HepG2 (cell line): ENCODE data around the gene SLCO4A1. TPM values are rescaled to one million over a fixed set of nuclear protein-coding genes. Genes with fewer than 3 reads are reported as not detected.

Source experiments
- ATAC-seq: fragments of 200-7000 bp; cut with Tn5 transposase; 3 replicates; pipeline ENCODE4 v1.9.1; 2020; ENCODE audit warnings: mild to moderate bottlenecking, moderate library complexity
- BruUV-seq: library from RNA; stranded (reverse); fragments of 400-500 nt; replicated peaks from 2 replicates; lab custom pipeline; 2021; lab: Mats Ljungman, UMichigan
- CTCF ChIA-PET: fragments of 300-600 bp; formaldehyde crosslinking; extraction: SDS; loops from one replicate; lab custom pipeline; 2021; ENCODE audit warnings: low total read pairs, inconsistent platforms, low intra/inter-chr PET ratio; lab: Yijun Ruan, JAX
- POLR2A ChIA-PET: fragments of 350-600 bp; sonication (Branson Sonifier 250); formaldehyde crosslinking; loops from one replicate; lab custom pipeline; 2020; ENCODE audit warnings: antibody characterized with exemption, inconsistent platforms; lab: Yijun Ruan, JAX
- DNase-seq: peaks from one replicate; pipeline ENCODE4 v3.0.0-alpha.2; 2015; ENCODE audit warnings: low spot score
- FAIRE-seq: peaks from 3 replicates; lab custom pipeline; 2011; peaks lifted over from hg19 to GRCh38; lab: Jason Lieb, UNC
- H2AFZ ChIP-seq: one replicate; pipeline ENCODE4 v1.6.1; 2011; ENCODE audit warnings: low read length, inconsistent platforms
- H3K27ac ChIP-seq: fragments of 300-600 bp; 3 replicates; pipeline ENCODE4 v1.8.0; 2011; ENCODE audit warnings: mixed run types, mild to moderate bottlenecking, mixed read lengths, low read length, inconsistent platforms; ENCODE audit not compliant: insufficient read depth; ENCODE audit errors: extremely low read length
- H3K27me3 ChIP-seq, 2 experiments: fragments of 200-600 bp in 1 of 2; 2 replicates in 1 of 2; 3 replicates in 1 of 2; pipeline versions ENCODE4 v1.6.0 to v1.8.0; 2011; ENCODE audit warnings: low read length in 2 of 2, mild to moderate bottlenecking in 2 of 2, moderate library complexity in 2 of 2, inconsistent platforms in 1 of 2; ENCODE audit not compliant: insufficient read depth in 2 of 2, control insufficient read depth in 1 of 2
- H3K36me3 ChIP-seq, 2 experiments: fragments of 200-600 bp in 1 of 2; replicated peaks in 1 of 2; 2 replicates in 1 of 2; 3 replicates in 1 of 2; pipeline versions ENCODE4 v1.5.1 to v1.8.0; 2011; ENCODE audit warnings: low read length in 2 of 2, inconsistent platforms in 1 of 2; ENCODE audit not compliant: insufficient read depth in 2 of 2, control insufficient read depth in 1 of 2
- H3K4me1 ChIP-seq: 2 replicates; pipeline ENCODE4 v1.5.1; 2012; ENCODE audit warnings: low read length, inconsistent platforms; ENCODE audit not compliant: insufficient read depth
- H3K4me2 ChIP-seq: 2 replicates; pipeline ENCODE4 v1.6.0; 2011; ENCODE audit warnings: low read depth, low read length, inconsistent platforms
- H3K4me3 ChIP-seq, 3 experiments: fragments of 200-600 bp in 1 of 3; sonication (generic), shearing (Covaris generic) in 1 of 3; replicated peaks in 1 of 3; 2 replicates each; pipeline ENCODE4 v1.5.1; 2011 to 2016; ENCODE audit warnings: low read length in 3 of 3, inconsistent platforms in 2 of 3, low read depth in 2 of 3, mild to moderate bottlenecking in 2 of 3, control low read depth in 1 of 3, mixed read lengths in 1 of 3; ENCODE audit not compliant: insufficient read depth in 1 of 3
- H3K79me2 ChIP-seq: one replicate; pipeline ENCODE4 v1.6.1; 2011; ENCODE audit warnings: low read length, inconsistent platforms; ENCODE audit not compliant: insufficient read depth
- H3K9ac ChIP-seq: 2 replicates; pipeline ENCODE4 v1.6.0; 2011; ENCODE audit warnings: mild to moderate bottlenecking, low read depth, low read length, inconsistent platforms; ENCODE audit not compliant: insufficient read depth
- H3K9me3 ChIP-seq: 2 replicates; pipeline ENCODE4 v1.5.1; 2012; ENCODE audit warnings: mild to moderate bottlenecking, low read length
- H4K20me1 ChIP-seq: 2 replicates; pipeline ENCODE4 v1.6.0; 2011; ENCODE audit warnings: inconsistent platforms, mild to moderate bottlenecking, low read length, moderate library complexity; ENCODE audit not compliant: insufficient read depth
- ARHGAP35 ChIP-seq: sonication (generic); formaldehyde crosslinking; IDR thresholded peaks from 2 replicates; pipeline ENCODE4 v1.9.0; 2022; ENCODE audit warnings: mild to moderate bottlenecking, inconsistent platforms, moderate library complexity, missing genetic modification reagents, borderline replicate concordance
- HMG20B ChIP-seq: conservative IDR thresholded peaks from 2 replicates; pipeline ENCODE4 v1.6.1; 2016; ENCODE audit warnings: missing genetic modification reagents, missing compliant biosample characterization
- JUN ChIP-seq: sonication (generic); formaldehyde crosslinking; IDR thresholded peaks from 2 replicates; pipeline ENCODE4 v1.4.0; 2020; ENCODE audit warnings: mild to moderate bottlenecking, missing genetic modification reagents
- MAX ChIP-seq: IDR thresholded peaks from 2 replicates; pipeline ENCODE4 v1.6.1; 2012; ENCODE audit warnings: inconsistent platforms
- MEF2D ChIP-seq: sonication (generic); formaldehyde crosslinking; IDR thresholded peaks from 2 replicates; pipeline ENCODE4 v1.5.1; 2020; ENCODE audit warnings: mild to moderate bottlenecking, missing genetic modification reagents
- NRL ChIP-seq: sonication (generic); formaldehyde crosslinking; IDR thresholded peaks from 2 replicates; pipeline ENCODE4 v1.5.0; 2020; ENCODE audit warnings: missing genetic modification reagents, mild to moderate bottlenecking, moderate library complexity, borderline replicate concordance
- SIX4 ChIP-seq: sonication (generic); formaldehyde crosslinking; IDR thresholded peaks from 2 replicates; pipeline ENCODE4 v1.4.0; 2020; ENCODE audit warnings: missing genetic modification reagents
- ZFP41 ChIP-seq: sonication (generic); formaldehyde crosslinking; IDR thresholded peaks from 2 replicates; pipeline ENCODE4 v1.4.0; 2020; ENCODE audit warnings: mild to moderate bottlenecking, missing genetic modification reagents, borderline replicate concordance
- ZFX ChIP-seq: sonication (generic); formaldehyde crosslinking; IDR thresholded peaks from 2 replicates; pipeline ENCODE4 v1.4.0; 2020; ENCODE audit warnings: mild to moderate bottlenecking, low read depth, missing genetic modification reagents, moderate library complexity
- ZSCAN21 ChIP-seq: sonication (generic); formaldehyde crosslinking; IDR thresholded peaks from 2 replicates; pipeline ENCODE4 v1.8.0; 2022; ENCODE audit warnings: mild to moderate bottlenecking, missing genetic modification reagents, moderate library complexity, borderline replicate concordance
- WGBS: methylation state at CpG from one replicate; pipeline ENCODE4 v1.1.6; 2017; ENCODE audit warnings: low lambda C conversion rate; 5-methylcytosine and 5-hydroxymethylcytosine counted together
- in situ Hi-C: cut with HindIII; loops from 2 replicates; pipeline ENCODE4 v1.10.0; 2017; ENCODE audit warnings: low pct_unique_long_range_greater_than_20kb; ENCODE audit not compliant: extremely low pct_ligation_motif_present
- intact Hi-C: fragments of 100-400 bp; cut with micrococcal nuclease; formaldehyde crosslinking; loops from one replicate; pipeline ENCODE4 v1.10.0; 2022; ENCODE audit not compliant: unreplicated experiment
- polyA plus RNA-seq, 8 experiments: library from polyadenylated mRNA; depleted of rRNA in 3 of 8; stranded (reverse) in 7 of 8; unstranded in 1 of 8; fragments of >200 nt; fragmentation: Illumina TruSeq in 4 of 8; extraction: Trizol in 4 of 8; gene quantifications; 2 replicates each; pipeline versions ENCODE4 v1.2.1 to v1.2.3, GENCODE V29; 2011 to 2016; ENCODE audit warnings: low read depth in 4 of 8, missing spikeins in 1 of 8, mixed read lengths in 1 of 8; ENCODE audit not compliant: insufficient read depth in 1 of 8
- total RNA-seq, 5 experiments: library from RNA; depleted of rRNA; stranded (reverse); fragments of >200 nt; fragmentation: Illumina TruSeq; extraction: Trizol; gene quantifications; 2 replicates each; pipeline ENCODE4 v1.2.3, GENCODE V29; 2016; ENCODE audit warnings: low read depth in 1 of 5
- TF ChIP-seq, protein P1 (sequence below): sonication (generic); formaldehyde crosslinking; IDR thresholded peaks from 2 replicates; pipeline ENCODE4 v1.8.1; 2022; ENCODE audit warnings: mild to moderate bottlenecking, missing genetic modification reagents
- TF ChIP-seq, protein P2 (sequence below): sonication (generic); formaldehyde crosslinking; IDR thresholded peaks from 2 replicates; pipeline ENCODE4 v1.5.1; 2020; ENCODE audit warnings: mild to moderate bottlenecking, missing genetic modification reagents, moderate library complexity
- TF ChIP-seq, protein P3 (sequence below): IDR thresholded peaks from 2 replicates; pipeline ENCODE4 v1.4.0; 2020; ENCODE audit warnings: mild to moderate bottlenecking, missing genetic modification reagents

Gene SLCO4A1
- total and polyA plus RNA-seq, 2 of the 13 experiments (the other 11 are each of a cell fraction or from before 2014, with no cell fraction given) = 55.5 to 112 TPM

DNA sequence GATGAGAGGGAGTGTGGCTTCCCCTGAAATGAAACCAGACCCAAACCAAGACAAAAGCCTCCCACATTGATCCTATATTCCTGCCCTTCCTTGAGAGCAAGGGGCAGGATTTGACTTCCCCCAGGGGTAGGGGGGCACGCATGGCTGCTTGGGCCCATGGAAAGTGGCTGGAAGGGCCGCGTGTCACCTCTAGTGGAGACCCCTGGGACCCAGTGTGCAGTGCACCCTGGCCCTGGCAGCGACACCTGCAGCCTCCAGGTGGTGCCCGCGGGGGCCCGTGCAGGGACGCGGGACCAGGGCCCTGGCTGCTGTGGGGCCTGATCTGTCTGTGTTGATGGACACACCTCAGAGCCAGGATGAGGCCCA is 18.0 kb upstream of the SLCO4A1 start:
- Histone ChIP-seq H4K20me1 (no peaks in the 10 kb centered on the region), H3K9ac (peak overlapping the region; percentile 53), H3K36me3 (no peaks in the 10 kb centered on the region), H3K4me1 (peaks cover 64% of the 10 kb centered on the region), H3K27me3 (peaks cover 0 to 9% of the 10 kb centered on the region in 2 experiments; a peak in 4 of 5 replicates), H3K4me3 (peak overlapping the region; percentile 31 to 65 (median 37); a peak in 5 of 6 replicates), H2AFZ (no peak overlapping the region), H3K9me3 (no peaks in the 10 kb centered on the region), H3K4me2 (peak overlapping the region; percentile 90), H3K27ac (peak overlapping the region; percentile 95), H3K79me2 (no peaks in the 10 kb centered on the region)
- TSS peak; percentile 88 for BruUV-seq
- WGBS = 10% methylated on average over 5 of the region's 9 CpGs
- FAIRE-seq = no peak
- peak; percentile 88 for ATAC-seq
- ChIA-PET POLR2A (interaction anchor here (0.6 to 3.0 kb wide), 23 partner anchors 11 to 302 kb away, joined by 3 to 37 read pairs (median 4); partner anchors contain the start of genes LAMA5, MRGBP, RPS21 and SLCO4A1), CTCF (interaction anchor here (1.6 to 1.8 kb wide), 2 partner anchors 167 to 184 kb away, joined by 6 to 10 read pairs; no protein-coding TSS in a partner anchor)
- intact Hi-C loops (loop anchor here (1.0 to 5.0 kb wide), 3 partner anchors 16 to 183 kb away; no protein-coding TSS in a partner anchor), in situ Hi-C loops (loop anchor here (5.0 kb wide), 1 partner anchor 168 kb away; no protein-coding TSS in a partner anchor)
- peak; percentile 64 for DNase-seq
- peak; percentile 89; the same call in 1 of the 2 replicates for TF ChIP-seq ZSCAN21 (CRISPR knock-in tag)
- TF ChIP-seq HMG20B = peak; percentile 65; the same call in 1 of the 2 replicates
- TF ChIP-seq NRL (CRISPR knock-in tag) = no peak
- peak; percentile 55; the same call in 1 of the 2 replicates for TF ChIP-seq JUN
- TF ChIP-seq, protein P1, sequence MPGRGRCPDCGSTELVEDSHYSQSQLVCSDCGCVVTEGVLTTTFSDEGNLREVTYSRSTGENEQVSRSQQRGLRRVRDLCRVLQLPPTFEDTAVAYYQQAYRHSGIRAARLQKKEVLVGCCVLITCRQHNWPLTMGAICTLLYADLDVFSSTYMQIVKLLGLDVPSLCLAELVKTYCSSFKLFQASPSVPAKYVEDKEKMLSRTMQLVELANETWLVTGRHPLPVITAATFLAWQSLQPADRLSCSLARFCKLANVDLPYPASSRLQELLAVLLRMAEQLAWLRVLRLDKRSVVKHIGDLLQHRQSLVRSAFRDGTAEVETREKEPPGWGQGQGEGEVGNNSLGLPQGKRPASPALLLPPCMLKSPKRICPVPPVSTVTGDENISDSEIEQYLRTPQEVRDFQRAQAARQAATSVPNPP (CRISPR knock-in tag) = 0 out of 2 replicates have a peak, but pooled peaks have one; percentile 3
- TF ChIP-seq, protein P2, sequence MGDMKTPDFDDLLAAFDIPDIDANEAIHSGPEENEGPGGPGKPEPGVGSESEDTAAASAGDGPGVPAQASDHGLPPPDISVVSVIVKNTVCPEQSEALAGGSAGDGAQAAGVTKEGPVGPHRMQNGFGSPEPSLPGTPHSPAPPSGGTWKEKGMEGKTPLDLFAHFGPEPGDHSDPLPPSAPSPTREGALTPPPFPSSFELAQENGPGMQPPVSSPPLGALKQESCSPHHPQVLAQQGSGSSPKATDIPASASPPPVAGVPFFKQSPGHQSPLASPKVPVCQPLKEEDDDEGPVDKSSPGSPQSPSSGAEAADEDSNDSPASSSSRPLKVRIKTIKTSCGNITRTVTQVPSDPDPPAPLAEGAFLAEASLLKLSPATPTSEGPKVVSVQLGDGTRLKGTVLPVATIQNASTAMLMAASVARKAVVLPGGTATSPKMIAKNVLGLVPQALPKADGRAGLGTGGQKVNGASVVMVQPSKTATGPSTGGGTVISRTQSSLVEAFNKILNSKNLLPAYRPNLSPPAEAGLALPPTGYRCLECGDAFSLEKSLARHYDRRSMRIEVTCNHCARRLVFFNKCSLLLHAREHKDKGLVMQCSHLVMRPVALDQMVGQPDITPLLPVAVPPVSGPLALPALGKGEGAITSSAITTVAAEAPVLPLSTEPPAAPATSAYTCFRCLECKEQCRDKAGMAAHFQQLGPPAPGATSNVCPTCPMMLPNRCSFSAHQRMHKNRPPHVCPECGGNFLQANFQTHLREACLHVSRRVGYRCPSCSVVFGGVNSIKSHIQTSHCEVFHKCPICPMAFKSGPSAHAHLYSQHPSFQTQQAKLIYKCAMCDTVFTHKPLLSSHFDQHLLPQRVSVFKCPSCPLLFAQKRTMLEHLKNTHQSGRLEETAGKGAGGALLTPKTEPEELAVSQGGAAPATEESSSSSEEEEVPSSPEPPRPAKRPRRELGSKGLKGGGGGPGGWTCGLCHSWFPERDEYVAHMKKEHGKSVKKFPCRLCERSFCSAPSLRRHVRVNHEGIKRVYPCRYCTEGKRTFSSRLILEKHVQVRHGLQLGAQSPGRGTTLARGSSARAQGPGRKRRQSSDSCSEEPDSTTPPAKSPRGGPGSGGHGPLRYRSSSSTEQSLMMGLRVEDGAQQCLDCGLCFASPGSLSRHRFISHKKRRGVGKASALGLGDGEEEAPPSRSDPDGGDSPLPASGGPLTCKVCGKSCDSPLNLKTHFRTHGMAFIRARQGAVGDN (CRISPR knock-in tag) = peak; percentile 63
- TF ChIP-seq ZFX = peak; percentile 58
- TF ChIP-seq MAX = peak; percentile 26; the same call in 1 of the 2 replicates
- no peak for TF ChIP-seq SIX4 (CRISPR knock-in tag)
- TF ChIP-seq ZFP41 (CRISPR knock-in tag) = peak; percentile 83
- TF ChIP-seq MEF2D = no peak
- TF ChIP-seq, protein P3, sequence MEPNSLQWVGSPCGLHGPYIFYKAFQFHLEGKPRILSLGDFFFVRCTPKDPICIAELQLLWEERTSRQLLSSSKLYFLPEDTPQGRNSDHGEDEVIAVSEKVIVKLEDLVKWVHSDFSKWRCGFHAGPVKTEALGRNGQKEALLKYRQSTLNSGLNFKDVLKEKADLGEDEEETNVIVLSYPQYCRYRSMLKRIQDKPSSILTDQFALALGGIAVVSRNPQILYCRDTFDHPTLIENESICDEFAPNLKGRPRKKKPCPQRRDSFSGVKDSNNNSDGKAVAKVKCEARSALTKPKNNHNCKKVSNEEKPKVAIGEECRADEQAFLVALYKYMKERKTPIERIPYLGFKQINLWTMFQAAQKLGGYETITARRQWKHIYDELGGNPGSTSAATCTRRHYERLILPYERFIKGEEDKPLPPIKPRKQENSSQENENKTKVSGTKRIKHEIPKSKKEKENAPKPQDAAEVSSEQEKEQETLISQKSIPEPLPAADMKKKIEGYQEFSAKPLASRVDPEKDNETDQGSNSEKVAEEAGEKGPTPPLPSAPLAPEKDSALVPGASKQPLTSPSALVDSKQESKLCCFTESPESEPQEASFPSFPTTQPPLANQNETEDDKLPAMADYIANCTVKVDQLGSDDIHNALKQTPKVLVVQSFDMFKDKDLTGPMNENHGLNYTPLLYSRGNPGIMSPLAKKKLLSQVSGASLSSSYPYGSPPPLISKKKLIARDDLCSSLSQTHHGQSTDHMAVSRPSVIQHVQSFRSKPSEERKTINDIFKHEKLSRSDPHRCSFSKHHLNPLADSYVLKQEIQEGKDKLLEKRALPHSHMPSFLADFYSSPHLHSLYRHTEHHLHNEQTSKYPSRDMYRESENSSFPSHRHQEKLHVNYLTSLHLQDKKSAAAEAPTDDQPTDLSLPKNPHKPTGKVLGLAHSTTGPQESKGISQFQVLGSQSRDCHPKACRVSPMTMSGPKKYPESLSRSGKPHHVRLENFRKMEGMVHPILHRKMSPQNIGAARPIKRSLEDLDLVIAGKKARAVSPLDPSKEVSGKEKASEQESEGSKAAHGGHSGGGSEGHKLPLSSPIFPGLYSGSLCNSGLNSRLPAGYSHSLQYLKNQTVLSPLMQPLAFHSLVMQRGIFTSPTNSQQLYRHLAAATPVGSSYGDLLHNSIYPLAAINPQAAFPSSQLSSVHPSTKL = no peak; the same call in 1 of the 2 replicates
- TF ChIP-seq ARHGAP35 (CRISPR knock-in tag) = peak; percentile 17; the same call in 1 of the 2 replicates
